Chondrocyte (in vitro differentiated cells): ENCODE data around the gene KIF25. TPM values are rescaled to one million over a fixed set of nuclear protein-coding genes. Genes with fewer than 3 reads are reported as not detected.

Experiments used
- DNase-seq: peaks from one replicate; pipeline ENCODE4 v3.0.0; 2021; ENCODE audit warnings: mixed read lengths, low spot score
- H3K27ac Mint-ChIP-seq: one replicate; pipeline ENCODE4 v1.8.0; 2021; ENCODE audit warnings: mild to moderate bottlenecking, moderate library complexity, mixed read lengths; ENCODE audit not compliant: unreplicated experiment
- H3K27me3 Mint-ChIP-seq: 2 replicates; pipeline ENCODE4 v1.8.0; 2021; ENCODE audit warnings: low read depth, mixed read lengths
- H3K36me3 Mint-ChIP-seq: 2 replicates; pipeline ENCODE4 v1.8.0; 2021; ENCODE audit warnings: low read depth, mixed read lengths
- H3K4me1 Mint-ChIP-seq: 2 replicates; pipeline ENCODE4 v1.8.0; 2021; ENCODE audit warnings: low read depth, mild to moderate bottlenecking, mixed read lengths
- H3K4me3 Mint-ChIP-seq: one replicate; pipeline ENCODE4 v1.8.0; 2021; ENCODE audit warnings: mild to moderate bottlenecking, moderate library complexity, mixed read lengths; ENCODE audit not compliant: unreplicated experiment
- H3K9me3 Mint-ChIP-seq: 2 replicates; pipeline ENCODE4 v1.8.0; 2021; ENCODE audit warnings: low read depth, mixed read lengths
- total RNA-seq: library from RNA; stranded (reverse); gene quantifications from 3 replicates; pipeline ENCODE4 v1.2.1, GENCODE V29; 2021
- TF ChIP-seq, protein P1 (sequence below): fragments of 200-600 bp; sonication (generic); IDR thresholded peaks from 2 replicates; pipeline ENCODE4 v1.5.0; 2021; ENCODE audit warnings: antibody characterized with exemption, mild to moderate bottlenecking, moderate library complexity

Gene KIF25
- total RNA-seq, 1 donor from 2014 or later, result not detected

DNA sequence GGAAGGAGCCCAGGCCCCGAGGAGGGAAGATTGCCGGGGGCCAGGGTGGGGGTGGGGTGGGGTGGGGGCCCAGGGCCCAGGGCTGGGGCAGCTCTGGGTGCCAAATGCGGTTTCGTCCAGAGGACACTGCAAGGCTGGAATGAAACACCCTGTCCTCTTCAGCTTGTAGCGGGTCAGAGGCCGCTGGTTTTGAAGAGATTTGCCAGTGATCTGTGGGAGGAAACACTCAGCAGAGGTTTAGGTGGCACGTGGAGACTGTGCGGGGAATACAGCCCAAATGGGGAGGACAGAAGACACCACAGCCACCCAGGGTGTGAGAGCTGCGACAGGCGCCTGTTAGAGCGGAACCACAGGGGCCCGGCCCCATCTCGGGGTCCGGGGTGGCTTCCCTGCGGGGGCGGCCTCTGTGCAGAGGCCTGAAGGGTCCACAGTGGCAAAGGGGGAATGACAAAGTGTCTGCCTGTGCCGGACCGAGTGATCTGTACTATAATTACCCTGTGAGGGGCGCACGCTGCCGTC lies 52.3 kb downstream of the KIF25 start:
- Mint-ChIP-seq H3K4me3 (no peak overlapping the region), H3K36me3 (no peaks in the 10 kb centered on the region), H3K27ac (no peak overlapping the region), H3K9me3 (no peaks in the 10 kb centered on the region), H3K4me1 (peaks cover 3% of the 10 kb centered on the region), H3K27me3 (peaks cover 3% of the 10 kb centered on the region)
- TF ChIP-seq, protein P1, sequence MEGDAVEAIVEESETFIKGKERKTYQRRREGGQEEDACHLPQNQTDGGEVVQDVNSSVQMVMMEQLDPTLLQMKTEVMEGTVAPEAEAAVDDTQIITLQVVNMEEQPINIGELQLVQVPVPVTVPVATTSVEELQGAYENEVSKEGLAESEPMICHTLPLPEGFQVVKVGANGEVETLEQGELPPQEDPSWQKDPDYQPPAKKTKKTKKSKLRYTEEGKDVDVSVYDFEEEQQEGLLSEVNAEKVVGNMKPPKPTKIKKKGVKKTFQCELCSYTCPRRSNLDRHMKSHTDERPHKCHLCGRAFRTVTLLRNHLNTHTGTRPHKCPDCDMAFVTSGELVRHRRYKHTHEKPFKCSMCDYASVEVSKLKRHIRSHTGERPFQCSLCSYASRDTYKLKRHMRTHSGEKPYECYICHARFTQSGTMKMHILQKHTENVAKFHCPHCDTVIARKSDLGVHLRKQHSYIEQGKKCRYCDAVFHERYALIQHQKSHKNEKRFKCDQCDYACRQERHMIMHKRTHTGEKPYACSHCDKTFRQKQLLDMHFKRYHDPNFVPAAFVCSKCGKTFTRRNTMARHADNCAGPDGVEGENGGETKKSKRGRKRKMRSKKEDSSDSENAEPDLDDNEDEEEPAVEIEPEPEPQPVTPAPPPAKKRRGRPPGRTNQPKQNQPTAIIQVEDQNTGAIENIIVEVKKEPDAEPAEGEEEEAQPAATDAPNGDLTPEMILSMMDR, result no peak
- no peak for DNase-seq

- no peak for DNase-seq
- Mint-ChIP-seq H3K9me3 (no peaks in the 10 kb centered on the region), H3K36me3 (no peaks in the 10 kb centered on the region), H3K4me1 (peaks cover 4% of the 10 kb centered on the region), H3K4me3 (no peak overlapping the region), H3K27ac (no peak overlapping the region), H3K27me3 (peaks cover 3% of the 10 kb centered on the region)
- TF ChIP-seq, protein P1, result no peak
Measured at GRCh38 chr6:168050225-168050880, 52.9 kb downstream of the KIF25 start.

DNA sequence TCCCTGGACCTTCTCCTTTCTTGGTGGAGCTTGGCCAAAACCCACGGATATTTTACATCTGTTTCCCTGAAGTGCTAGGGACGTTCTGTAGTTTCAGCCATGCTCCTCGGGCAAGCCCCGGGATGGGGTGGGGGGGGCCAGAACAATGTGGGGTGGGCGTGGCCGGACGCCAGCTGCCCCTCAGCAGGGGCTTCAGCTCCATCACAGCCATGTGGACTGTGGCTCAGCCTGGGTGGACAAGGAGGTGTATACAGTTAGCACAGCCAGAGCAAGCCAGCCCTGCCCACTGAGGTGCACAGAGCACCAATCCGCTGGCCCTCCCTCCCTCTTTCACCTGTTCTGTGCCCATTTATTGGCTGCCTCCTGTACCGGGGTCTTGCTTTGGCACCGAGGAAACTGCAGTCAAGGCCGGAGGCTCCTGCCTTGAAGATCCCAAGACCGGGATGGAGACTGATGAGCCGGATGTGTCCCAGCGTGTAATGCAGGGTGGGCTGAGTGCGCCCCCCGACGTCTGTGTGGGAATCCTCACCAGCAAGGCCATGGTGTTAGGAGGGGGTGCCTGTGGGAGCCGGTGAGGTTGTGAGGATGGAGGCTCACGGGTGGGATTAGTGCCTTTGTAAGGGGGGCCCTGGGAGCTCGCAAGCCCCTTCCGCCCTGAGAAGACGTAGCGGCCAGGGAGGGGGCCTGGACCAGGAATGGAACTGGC lies 53.6 kb downstream of the KIF25 start:
- peaks cover 3% of the 10 kb centered on the region for H3K27me3 Mint-ChIP-seq
- H3K4me3 Mint-ChIP-seq, result no peak overlapping the region
- TF ChIP-seq, protein P1, result peak; percentile 23
- peaks cover 4% of the 10 kb centered on the region for H3K4me1 Mint-ChIP-seq
- no peaks in the 10 kb centered on the region for H3K9me3 Mint-ChIP-seq
- no peak overlapping the region for H3K27ac Mint-ChIP-seq
- DNase-seq, result no peak
- H3K36me3 Mint-ChIP-seq, result no peaks in the 10 kb centered on the region

GRCh38 chr6:168051648-168052047 lies 54.2 kb downstream of the KIF25 start:
- no peaks in the 10 kb centered on the region for H3K9me3 Mint-ChIP-seq
- TF ChIP-seq, protein P1, result no peak
- H3K4me1 Mint-ChIP-seq, result peaks cover 4% of the 10 kb centered on the region
- no peak overlapping the region for H3K4me3 Mint-ChIP-seq
- H3K27ac Mint-ChIP-seq, result no peak overlapping the region
- peaks cover 5% of the 10 kb centered on the region for H3K27me3 Mint-ChIP-seq
- no peaks in the 10 kb centered on the region for H3K36me3 Mint-ChIP-seq
- no peak for DNase-seq

DNA sequence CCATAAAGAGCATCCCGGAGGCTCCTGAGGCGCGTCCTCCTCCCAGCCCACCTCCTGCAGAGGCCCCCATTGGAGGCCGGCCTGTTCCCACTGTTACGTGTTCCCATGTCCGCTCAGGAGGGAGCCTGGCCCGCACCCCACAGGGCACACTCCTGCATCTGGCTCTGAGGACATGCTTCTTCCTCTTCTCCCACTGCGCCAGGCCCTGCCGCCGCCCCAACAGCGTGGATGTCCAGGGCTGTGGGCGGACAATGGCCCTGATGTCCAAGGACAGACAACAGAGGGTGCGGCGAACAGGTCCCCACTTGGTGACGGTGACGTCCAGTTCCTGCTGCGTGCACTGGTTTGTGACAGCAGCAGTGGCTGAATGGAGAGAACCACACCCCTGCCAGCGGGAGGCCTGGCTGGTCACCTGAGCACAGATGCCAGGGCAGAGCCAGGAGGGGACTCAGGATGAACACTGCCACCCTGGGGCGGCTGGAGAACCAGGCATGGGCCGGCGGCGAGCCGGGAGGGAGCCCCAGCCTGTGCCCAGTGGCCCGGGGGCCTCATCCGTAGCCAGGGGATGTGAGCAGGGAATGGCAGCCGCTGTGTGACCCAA lies 54.9 kb downstream of the KIF25 start:
- Mint-ChIP-seq H3K27me3 (peaks cover 5% of the 10 kb centered on the region), H3K9me3 (no peaks in the 10 kb centered on the region), H3K4me3 (no peak overlapping the region), H3K27ac (no peak overlapping the region), H3K36me3 (no peaks in the 10 kb centered on the region), H3K4me1 (peaks cover 4% of the 10 kb centered on the region)
- peak; percentile 79 for DNase-seq
- TF ChIP-seq, protein P1, result no peak
